ENCODE data around the gene GCLC.
A peak's percentile ranks its signal among the peaks of the same experiment; 100 is the strongest.
"Not testable (repeated sequence)": the region's sequence is repeated elsewhere in the genome, so short reads cannot be mapped to it uniquely, and the experiment has no call there.

The GCLC gene

DNA sequence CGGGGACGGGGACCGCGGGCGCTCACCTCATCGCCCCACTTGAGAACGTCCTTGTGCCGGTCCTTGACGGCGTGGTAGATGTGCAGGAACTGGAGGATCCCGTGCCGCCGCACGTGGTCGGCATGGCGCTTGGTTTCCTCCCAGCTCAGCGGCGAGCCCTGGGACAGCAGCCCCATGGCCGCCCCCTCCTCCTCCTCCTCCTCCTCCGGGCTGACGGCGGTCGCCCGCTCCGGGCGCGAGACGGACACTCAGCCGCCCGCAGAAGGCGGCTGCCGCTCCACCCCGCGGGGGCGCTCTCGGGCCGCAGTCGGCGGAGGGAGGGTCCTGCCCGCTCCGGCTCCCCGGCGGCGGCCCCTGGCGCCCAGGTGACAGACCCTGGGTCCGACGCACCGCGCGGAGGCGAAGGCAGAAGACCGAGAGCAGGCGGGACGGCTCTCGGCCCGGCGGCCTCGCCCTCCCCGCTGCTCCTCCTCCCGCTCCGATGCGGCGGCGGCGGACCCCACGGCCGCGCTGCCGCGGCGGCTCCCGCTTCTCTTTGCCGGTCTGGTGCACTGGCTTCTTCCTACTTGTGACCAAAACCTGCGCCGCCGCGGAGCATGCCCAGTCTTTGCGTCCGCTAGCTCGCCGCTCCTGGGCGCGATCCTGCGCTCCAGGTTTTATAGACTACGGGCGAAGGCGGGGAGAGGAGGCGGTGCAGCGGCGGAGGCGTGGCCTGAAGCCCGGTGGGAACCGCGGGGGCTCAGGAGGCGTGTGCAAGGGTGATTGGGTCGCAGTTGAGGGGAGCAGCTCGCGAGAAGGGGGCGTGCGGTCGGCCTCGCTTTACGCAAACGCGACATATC, at the start of gene GCLC:
Gene GCLC (minus strand): TSS at position 632 of the 839 bp plus-strand sequence. CDS start 456 bp downstream, at position 176.
- peak; percentile 93 to 95 for DNase-seq

GRCh38 chr6:53594596-53594995, 49.7 kb upstream of the GCLC start:
- no peak for DNase-seq

GRCh38 chr6:53593001-53593488, 48.1 kb upstream of the GCLC start:
- DNase-seq: no peak

- DNase-seq: no peak
These were observed 47.0 kb upstream of the GCLC start for GRCh38 chr6:53591873-53592272.

DNA sequence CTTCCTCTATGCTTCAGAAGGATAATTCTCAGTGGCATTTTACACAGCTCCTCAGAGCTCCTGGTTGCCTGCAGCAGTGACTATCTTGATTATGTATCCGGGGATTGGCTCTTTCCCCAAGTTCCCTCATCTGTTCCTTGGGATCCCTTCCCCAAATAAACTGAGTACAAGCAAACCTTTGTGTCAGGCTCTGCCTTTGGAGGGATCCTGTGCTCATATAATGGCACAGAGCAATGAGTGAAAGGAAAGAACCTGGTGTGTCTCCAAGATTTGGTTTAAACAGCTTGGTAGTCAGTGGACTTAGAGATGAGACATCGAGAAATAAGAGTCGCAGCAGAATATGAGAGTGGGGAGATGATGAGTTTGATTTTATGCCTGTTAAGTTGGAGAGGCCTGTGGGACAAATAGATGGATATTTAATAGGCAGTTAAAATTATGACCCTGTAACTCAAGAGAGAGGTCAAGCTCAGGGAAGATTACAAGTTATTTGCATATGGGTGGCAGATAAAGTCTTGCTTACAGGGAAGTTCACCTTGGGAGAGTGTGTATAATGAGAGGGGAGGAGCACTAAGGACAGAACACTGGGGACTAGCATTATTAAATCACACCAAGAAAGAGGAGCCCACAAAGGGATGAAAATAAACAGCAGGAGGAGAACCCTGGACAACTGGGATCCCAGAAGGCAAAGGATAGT, 44.1 kb upstream of the GCLC start:
- DNase-seq: no peak

DNA sequence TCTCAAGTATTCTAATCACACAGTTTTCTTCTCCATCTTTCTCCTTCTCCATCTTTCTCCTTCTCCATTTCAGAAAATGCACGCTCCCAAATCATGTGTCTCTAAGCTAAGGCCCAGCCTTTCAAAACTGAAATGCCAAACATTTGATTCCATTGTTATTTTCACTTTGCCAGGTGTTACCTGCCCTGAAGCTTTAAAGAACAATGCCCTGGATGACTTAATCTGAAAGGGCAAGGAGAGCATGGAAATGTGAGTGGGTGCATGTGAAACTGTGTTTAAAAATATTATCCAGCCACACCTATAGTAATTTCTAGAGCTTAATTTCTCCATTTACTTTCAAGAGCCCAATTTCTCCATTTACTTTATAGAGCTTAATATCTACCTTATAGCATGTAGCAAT, 42.4 kb upstream of the GCLC start:
- DNase-seq: no peak

- no peak for DNase-seq
These were observed 40.5 kb upstream of the GCLC start for GRCh38 chr6:53585208-53585900.

- no peak for DNase-seq
These were observed 39.8 kb upstream of the GCLC start for GRCh38 chr6:53584726-53585125.

DNA sequence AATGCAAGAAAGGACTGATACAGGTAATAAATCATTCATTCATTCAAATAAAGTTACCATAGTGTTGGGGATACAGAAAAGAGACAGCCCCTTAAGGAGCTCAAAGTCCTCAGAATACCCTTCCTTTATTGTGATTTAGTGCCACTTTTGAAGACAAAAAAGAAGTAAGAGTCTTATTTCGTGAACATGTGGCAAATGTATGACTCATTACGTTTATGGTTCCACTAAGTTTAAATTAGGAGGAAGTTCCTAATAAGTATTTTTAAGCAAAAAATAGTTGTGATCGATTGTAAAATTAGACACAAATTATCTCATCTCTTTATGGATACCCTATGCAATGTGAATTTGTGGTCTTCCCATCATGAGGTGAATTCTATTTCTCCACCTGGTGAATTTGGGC, 38.5 kb upstream of the GCLC start:
- no peak for DNase-seq

DNA sequence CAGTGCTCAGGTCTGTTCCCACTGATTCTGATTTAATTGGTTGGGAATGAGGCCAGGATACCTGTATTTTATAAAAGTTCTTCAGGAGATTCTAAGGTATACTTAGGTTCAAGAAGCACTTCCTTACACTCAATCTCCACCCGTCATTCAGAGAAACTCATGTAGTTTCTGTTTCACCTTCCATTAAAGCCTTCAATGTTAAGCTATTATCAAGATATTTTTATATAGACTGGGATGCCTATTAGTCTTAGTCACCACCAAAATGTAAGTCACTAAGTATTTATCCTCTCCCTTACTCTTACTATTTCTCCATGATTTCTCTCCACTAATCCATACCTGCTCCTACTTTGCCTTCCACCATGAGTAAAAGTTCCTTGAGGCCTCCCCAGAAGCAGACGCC, 38.1 kb upstream of the GCLC start:
- DNase-seq: no peak

DNA sequence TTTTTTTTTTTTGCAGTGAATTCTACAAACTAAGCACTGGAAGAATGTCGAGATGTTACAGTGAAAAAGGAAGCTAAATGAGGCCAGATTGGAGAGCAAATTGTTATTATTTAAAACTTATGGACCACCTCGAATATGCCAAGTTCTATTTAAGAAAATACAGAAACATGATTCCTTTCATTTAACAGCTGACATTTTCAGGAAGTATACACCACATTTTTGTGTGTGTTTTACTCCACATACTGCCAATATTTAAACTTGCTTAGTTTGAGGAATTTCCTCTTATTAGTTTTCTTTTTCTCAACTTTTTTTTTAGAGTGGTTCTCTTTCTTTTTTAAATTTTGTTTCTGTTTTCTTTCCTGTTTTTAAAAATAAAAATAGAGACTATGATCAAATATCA, 37.0 kb upstream of the GCLC start:
- no peak for DNase-seq

GRCh38 chr6:53581173-53581773, 36.4 kb upstream of the GCLC start:
- DNase-seq: no peak

GRCh38 chr6:53579338-53579737, 34.4 kb upstream of the GCLC start:
- DNase-seq: no peak

GRCh38 chr6:53578371-53578770, 33.5 kb upstream of the GCLC start:
- DNase-seq: no peak

GRCh38 chr6:53573299-53573698, 28.4 kb upstream of the GCLC start:
- DNase-seq: no peak

GRCh38 chr6:53572379-53572778, 27.5 kb upstream of the GCLC start:
- DNase-seq: not testable (repeated sequence)

DNA sequence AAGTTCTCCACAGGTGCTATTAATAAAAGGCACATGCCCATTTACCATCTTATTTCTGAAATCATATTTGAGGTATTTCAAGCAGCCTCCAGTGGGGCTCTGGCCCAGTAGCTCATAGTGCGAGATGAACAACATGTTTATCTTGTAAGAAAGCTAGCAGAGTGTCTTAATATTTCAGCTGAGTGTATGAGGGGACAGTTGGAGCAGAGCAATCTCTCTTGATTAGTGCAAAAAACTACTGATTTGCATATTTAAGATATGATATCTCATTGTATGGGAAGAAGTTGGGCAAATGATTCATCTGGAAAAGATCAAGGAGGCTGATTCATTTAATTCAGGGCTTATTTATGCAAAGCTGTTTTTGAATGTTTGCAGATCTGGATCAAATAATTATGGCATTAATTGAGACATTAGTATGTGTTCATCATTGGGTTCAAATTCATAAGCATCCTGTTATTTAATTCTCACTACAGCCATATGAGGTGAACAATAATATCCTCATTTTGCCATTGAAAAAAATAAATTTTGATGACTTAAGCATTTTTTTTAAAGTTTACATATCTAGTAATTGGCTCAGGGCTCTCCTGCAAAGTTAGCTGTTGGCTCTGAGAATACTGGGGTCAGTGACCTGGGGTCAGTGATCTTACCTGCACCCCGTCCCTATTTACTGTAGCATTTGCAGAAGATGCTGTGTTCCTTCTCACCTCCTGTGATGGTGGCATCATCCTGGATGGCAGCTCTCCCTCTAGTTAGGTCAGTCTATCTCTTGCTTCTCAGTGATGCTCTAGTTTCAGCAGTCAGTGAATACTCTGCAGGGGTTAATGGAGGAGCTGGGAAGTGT, 24.1 kb upstream of the GCLC start:
- DNase-seq: no peak

DNA sequence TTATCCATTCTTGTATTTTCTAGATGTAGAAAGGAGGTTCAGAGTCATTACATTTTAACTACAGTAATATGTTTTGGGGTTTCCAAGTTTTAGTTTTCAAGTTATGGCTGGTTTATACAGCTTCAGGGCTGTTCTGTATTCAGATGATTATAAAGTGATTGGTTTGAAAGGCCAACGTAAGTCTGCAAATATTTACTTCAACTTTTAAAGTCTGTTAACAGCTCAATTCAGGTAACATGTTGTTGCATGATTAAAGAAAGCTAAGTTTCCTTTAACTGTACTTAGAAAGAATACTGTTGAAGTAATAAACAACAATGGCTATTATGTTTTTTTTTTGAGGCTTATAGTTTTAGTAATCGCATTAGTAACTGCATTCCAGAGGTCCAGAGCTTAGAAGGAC, 22.8 kb upstream of the GCLC start:
- no peak for DNase-seq

- no peak for DNase-seq
These were observed 21.9 kb upstream of the GCLC start for GRCh38 chr6:53566755-53567154.

DNA sequence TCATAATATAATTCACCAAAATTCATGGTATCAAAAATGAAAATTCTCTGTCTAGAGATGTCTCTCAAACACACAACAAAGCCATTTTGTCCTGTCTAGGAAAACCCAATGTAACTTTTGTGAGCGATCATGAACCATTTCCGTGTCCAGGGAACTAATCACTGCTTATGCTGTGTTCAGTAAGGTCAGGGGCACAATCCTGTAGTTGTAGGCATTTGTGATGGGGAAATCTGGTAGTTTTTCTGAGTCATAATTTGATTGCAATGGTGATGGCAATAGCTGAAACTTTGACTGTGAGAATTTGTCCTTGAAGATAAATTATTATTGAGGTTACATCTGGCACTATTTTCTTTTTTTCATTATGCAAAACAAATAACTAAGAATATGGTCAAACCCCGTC, 21.0 kb upstream of the GCLC start:
- no peak for DNase-seq

- no peak for DNase-seq
These were observed 19.6 kb upstream of the GCLC start for GRCh38 chr6:53564401-53565065.

Data from NCI-H2081 (cell line).